HepG2 (cell line): ENCODE measurements around the gene GADD45B. TPM values are rescaled to one million over a fixed set of nuclear protein-coding genes. Genes with fewer than 3 reads are reported as not detected.
A peak's percentile ranks its signal among the peaks of the same experiment; 100 is the strongest.

Experiments used
- CC2D1A ChIP-seq: sonication (generic); formaldehyde crosslinking; IDR thresholded peaks from 2 replicates; pipeline ENCODE4 v1.8.1; 2023; ENCODE audit warnings: mild to moderate bottlenecking, missing genetic modification reagents
- DPF2 ChIP-seq: sonication (generic); formaldehyde crosslinking; IDR thresholded peaks from 2 replicates; pipeline ENCODE4 v1.4.0; 2020; ENCODE audit warnings: mild to moderate bottlenecking, low read depth, missing genetic modification reagents, borderline replicate concordance
- FOSL1 ChIP-seq: sonication (generic); formaldehyde crosslinking; IDR thresholded peaks from 2 replicates; pipeline ENCODE4 v1.9.0; 2021; ENCODE audit warnings: missing genetic modification reagents, borderline replicate concordance
- FOXM1 ChIP-seq: sonication (generic); formaldehyde crosslinking; IDR thresholded peaks from 2 replicates; pipeline ENCODE4 v1.5.0; 2020; ENCODE audit warnings: missing genetic modification reagents
- PAX8 ChIP-seq: sonication (generic); formaldehyde crosslinking; IDR thresholded peaks from 2 replicates; pipeline ENCODE4 v1.8.0; 2022; ENCODE audit warnings: mild to moderate bottlenecking, missing genetic modification reagents, borderline replicate concordance
- PBX3 ChIP-seq: sonication (generic); formaldehyde crosslinking; IDR thresholded peaks from 2 replicates; pipeline ENCODE4 v1.8.1; 2023; ENCODE audit warnings: missing genetic modification reagents, inconsistent platforms, borderline replicate concordance
- PRDM10 ChIP-seq: sonication (generic); formaldehyde crosslinking; IDR thresholded peaks from 2 replicates; pipeline ENCODE4 v1.4.0; 2020; ENCODE audit warnings: low read depth, missing genetic modification reagents
- SIX4 ChIP-seq: sonication (generic); formaldehyde crosslinking; IDR thresholded peaks from 2 replicates; pipeline ENCODE4 v1.4.0; 2020; ENCODE audit warnings: missing genetic modification reagents
- SMARCC2 ChIP-seq: fragments of 450-650 bp; IDR thresholded peaks from 2 replicates; pipeline ENCODE4 v1.6.1; 2017; ENCODE audit warnings: antibody characterized with exemption, mild to moderate bottlenecking
- SRSF9 ChIP-seq: fragments of 200-400 bp; formaldehyde crosslinking; IDR thresholded peaks from 2 replicates; pipeline ENCODE4 v1.6.1; 2018; ENCODE audit warnings: borderline replicate concordance, mild to moderate bottlenecking, low read depth, low read length; ENCODE audit not compliant: insufficient read depth, poor library complexity, severe bottlenecking
- ZMAT5 ChIP-seq: sonication (generic); formaldehyde crosslinking; IDR thresholded peaks from 2 replicates; pipeline ENCODE4 v1.5.0; 2020; ENCODE audit warnings: mild to moderate bottlenecking, low read depth, missing genetic modification reagents, borderline replicate concordance
- ZNF121 ChIP-seq: sonication (generic); formaldehyde crosslinking; IDR thresholded peaks from 2 replicates; pipeline ENCODE4 v1.5.0; 2020; ENCODE audit warnings: mild to moderate bottlenecking, missing genetic modification reagents
- ZNF232 ChIP-seq: sonication (generic); formaldehyde crosslinking; IDR thresholded peaks from 2 replicates; pipeline ENCODE4 v1.4.0; 2020; ENCODE audit warnings: missing genetic modification reagents, borderline replicate concordance
- ZNF234 ChIP-seq: sonication (generic); formaldehyde crosslinking; conservative IDR thresholded peaks from 2 replicates; pipeline ENCODE4 v1.5.1; 2020; ENCODE audit warnings: mild to moderate bottlenecking, missing genetic modification reagents
- ZNF264 ChIP-seq: sonication (generic); formaldehyde crosslinking; IDR thresholded peaks from 2 replicates; pipeline ENCODE4 v1.4.0; 2020; ENCODE audit warnings: missing genetic modification reagents
- ZNF430 ChIP-seq: sonication (generic); formaldehyde crosslinking; IDR thresholded peaks from 2 replicates; pipeline ENCODE4 v1.9.0; 2021; ENCODE audit warnings: mild to moderate bottlenecking, missing genetic modification reagents
- ZNF598 ChIP-seq: sonication (generic); formaldehyde crosslinking; IDR thresholded peaks from 2 replicates; pipeline ENCODE4 v1.5.1; 2020; ENCODE audit warnings: mild to moderate bottlenecking, missing genetic modification reagents, borderline replicate concordance
- ZNF652 ChIP-seq: IDR thresholded peaks from 2 replicates; pipeline ENCODE4 v1.6.1; 2016; ENCODE audit warnings: low read depth, borderline replicate concordance
- ZNF782 ChIP-seq: sonication (generic); formaldehyde crosslinking; IDR thresholded peaks from 2 replicates; pipeline ENCODE4 v1.4.0; 2020; ENCODE audit warnings: missing genetic modification reagents, mild to moderate bottlenecking, borderline replicate concordance
- ZNF879 ChIP-seq: sonication (generic); formaldehyde crosslinking; IDR thresholded peaks from 2 replicates; pipeline ENCODE4 v1.8.1; 2023; ENCODE audit warnings: missing genetic modification reagents
- ZSCAN5A ChIP-seq: sonication (generic); formaldehyde crosslinking; IDR thresholded peaks from 2 replicates; pipeline ENCODE4 v1.8.0; 2022; ENCODE audit warnings: mild to moderate bottlenecking, missing genetic modification reagents, borderline replicate concordance
- polyA plus RNA-seq, 8 experiments: library from polyadenylated mRNA; depleted of rRNA in 3 of 8; stranded (reverse) in 7 of 8; unstranded in 1 of 8; fragments of >200 nt; fragmentation: Illumina TruSeq in 4 of 8; extraction: Trizol in 4 of 8; gene quantifications; 2 replicates each; pipeline versions ENCODE4 v1.2.1 to v1.2.3, GENCODE V29; 2011 to 2016; ENCODE audit warnings: low read depth in 4 of 8, missing spikeins in 1 of 8, mixed read lengths in 1 of 8; ENCODE audit not compliant: insufficient read depth in 1 of 8
- total RNA-seq, 5 experiments: library from RNA; depleted of rRNA; stranded (reverse); fragments of >200 nt; fragmentation: Illumina TruSeq; extraction: Trizol; gene quantifications; 2 replicates each; pipeline ENCODE4 v1.2.3, GENCODE V29; 2016; ENCODE audit warnings: low read depth in 1 of 5

Gene GADD45B
- total and polyA plus RNA-seq, 2 of the 13 experiments (the other 11 are each of a cell fraction or from before 2014, with no cell fraction given), result 4.6 to 34.1 TPM

GRCh38 chr19:2427429-2428320 lies 48.3 kb upstream of the GADD45B start, which contains the start of gene TIMM13 (continued):
- no peak for TF ChIP-seq ZNF652 (CRISPR knock-in tag)
- no peak for TF ChIP-seq SIX4
- TF ChIP-seq PAX8 (CRISPR knock-in tag), result peak; percentile 60; the same call in 1 of the 2 replicates
- no peak; the same call in 1 of the 2 replicates for TF ChIP-seq ZMAT5 (CRISPR knock-in tag)
- TF ChIP-seq ZNF232, result peak; percentile 10; the same call in 1 of the 2 replicates
- TF ChIP-seq ZSCAN5A, result peak; percentile 82
- peak; percentile 48; the same call in 1 of the 2 replicates for TF ChIP-seq FOSL1 (CRISPR knock-in tag)
- no peak for TF ChIP-seq DPF2
- TF ChIP-seq ZNF121 (CRISPR knock-in tag), result no peak
- peak; percentile 37 for TF ChIP-seq ZNF264 (CRISPR knock-in tag)
- TF ChIP-seq SMARCC2, result no peak
- 0 out of 2 replicates have a peak, but pooled peaks have one; percentile 69 for TF ChIP-seq ZNF430 (CRISPR knock-in tag)
- TF ChIP-seq ZNF598 (CRISPR knock-in tag), result no peak; the same call in 1 of the 2 replicates
- TF ChIP-seq CC2D1A (CRISPR knock-in tag), result no peak
- no peak for TF ChIP-seq ZNF782 (CRISPR knock-in tag)
- TF ChIP-seq ZNF234 (CRISPR knock-in tag), result no peak
- peak; percentile 89; the same call in 1 of the 2 replicates for TF ChIP-seq ZNF879 (CRISPR knock-in tag)
- TF ChIP-seq SRSF9, result no peak
- TF ChIP-seq PRDM10 (CRISPR knock-in tag), result no peak
- peak; percentile 26; the same call in 1 of the 2 replicates for TF ChIP-seq PBX3 (CRISPR knock-in tag)
- 0 out of 2 replicates have a peak, but pooled peaks have one; percentile 21 for TF ChIP-seq FOXM1 (CRISPR knock-in tag)
